CD4-positive, alpha-beta T cell (primary cell): ENCODE data around the gene PQBP1. TPM values are rescaled to one million over a fixed set of nuclear protein-coding genes. Genes with fewer than 3 reads are reported as not detected.

Experiments
- ATAC-seq: fragments of 200-7000 bp; cut with Tn5 transposase; one replicate; pipeline ENCODE4 v1.10.0; 2022; ENCODE audit warnings: mild to moderate bottlenecking; ENCODE audit not compliant: poor library complexity
- CTCF ChIA-PET: fragments of 350-600 bp; sonication (Branson Sonifier 250); formaldehyde crosslinking; loops from one replicate; lab custom pipeline; 2021; ENCODE audit warnings: antibody characterized with exemption, inconsistent platforms; lab: Charles Lee
- POLR2A ChIA-PET: fragments of 350-600 bp; sonication (Branson Sonifier 250); formaldehyde crosslinking; loops from one replicate; lab custom pipeline; 2021; ENCODE audit warnings: antibody characterized with exemption, inconsistent platforms; lab: Charles Lee
- DNase-seq, 14 experiments: peaks; one replicate each; pipeline ENCODE4 v3.0.0-alpha.2; 2013 to 2020; ENCODE audit warnings: mixed read lengths in 2 of 14
- H3K27ac ChIP-seq, 2 donors: one replicate each; pipeline versions ENCODE4 v1.5.1 to v1.7.0; 2013; ENCODE audit warnings: low read length in 2 of 2, low read depth in 1 of 2, mild to moderate bottlenecking in 1 of 2
- H3K27me3 ChIP-seq, 2 experiments: 1 replicate in 1 of 2; 2 replicates in 1 of 2; pipeline versions ENCODE4 v1.6.1 to v1.7.0; 2013; ENCODE audit warnings: low read length in 2 of 2, control low read depth in 1 of 2, mild to moderate bottlenecking in 1 of 2, moderate library complexity in 1 of 2; ENCODE audit not compliant: insufficient read depth in 2 of 2, control insufficient read depth in 1 of 2
- H3K36me3 ChIP-seq: one replicate; pipeline ENCODE4 v1.6.1; 2013; ENCODE audit warnings: low read length, control low read depth; ENCODE audit not compliant: insufficient read depth
- H3K4me1 ChIP-seq: one replicate; pipeline ENCODE4 v1.6.1; 2013; ENCODE audit warnings: low read length, control low read depth; ENCODE audit not compliant: insufficient read depth
- H3K4me3 ChIP-seq: one replicate; pipeline ENCODE4 v1.5.1; 2013; ENCODE audit warnings: mild to moderate bottlenecking, low read length, moderate library complexity
- H3K9me3 ChIP-seq, 2 experiments: 1 replicate in 1 of 2; 2 replicates in 1 of 2; pipeline versions ENCODE4 v1.6.1 to v1.7.0; 2013; ENCODE audit warnings: low read length in 2 of 2, mild to moderate bottlenecking in 2 of 2, control low read depth in 1 of 2, moderate library complexity in 1 of 2; ENCODE audit not compliant: control insufficient read depth in 1 of 2, insufficient read depth in 1 of 2
- H3K27ac Mint-ChIP-seq: one replicate; pipeline ENCODE4 v1.8.0; 2020; ENCODE audit warnings: mixed read lengths
- H3K27me3 Mint-ChIP-seq: one replicate; pipeline ENCODE4 v1.8.0; 2021; ENCODE audit warnings: mixed read lengths
- H3K36me3 Mint-ChIP-seq: one replicate; pipeline ENCODE4 v1.8.0; 2021; ENCODE audit warnings: low read depth, mixed read lengths
- H3K4me1 Mint-ChIP-seq: one replicate; pipeline ENCODE4 v1.8.0; 2021; ENCODE audit warnings: low read depth, mixed read lengths
- H3K4me3 Mint-ChIP-seq: one replicate; pipeline ENCODE4 v1.8.0; 2020; ENCODE audit warnings: mild to moderate bottlenecking, mixed read lengths
- H3K9me3 Mint-ChIP-seq: one replicate; pipeline ENCODE4 v1.8.0; 2020; ENCODE audit warnings: mixed read lengths
- CTCF ChIP-seq: fragments of 200-600 bp; IDR thresholded peaks from one replicate; pipeline ENCODE4 v1.8.0; 2022; ENCODE audit warnings: antibody characterized with exemption, mild to moderate bottlenecking
- intact Hi-C, 2 experiments: fragments of 100-400 bp; cut with DNase I in 1 of 2; cut with micrococcal nuclease in 1 of 2; formaldehyde crosslinking; loops; one replicate each; pipeline versions ENCODE4 v1.15.1 to v1.9.0; 2023 to 2025; cut with DNase I, micrococcal nuclease
- total RNA-seq, 174 experiments: library from RNA in 2 of 174; stranded (reverse) in 2 of 174; gene quantifications; one replicate each; pipeline ENCODE4 v1.2.3 and lab custom pipeline; 2021 to 2026

The PQBP1 gene
- total RNA-seq, 2 experiments from 2014 or later, result 73.0 to 76.6 TPM

- H3K27ac ChIP-seq, result no peak overlapping the region
- ATAC-seq (no peak), DNase-seq (no peak)
- POLR2A ChIA-PET, result interaction anchor here (1.8 to 11.7 kb wide), 2 partner anchors 12 to 16 kb away, joined by 5 to 335 read pairs; partner anchors contain the start of gene SLC35A2
- no peaks in the 10 kb centered on the region for H3K9me3 ChIP-seq
- Mint-ChIP-seq H3K27me3 (no peaks in the 10 kb centered on the region), H3K9me3 (no peaks in the 10 kb centered on the region), H3K27ac (peak overlapping the region; percentile 85), H3K4me3 (peak overlapping the region; percentile 58), H3K36me3 (peaks cover 61% of the 10 kb centered on the region), H3K4me1 (peaks cover 39% of the 10 kb centered on the region)
- H3K27me3 ChIP-seq, result no peaks in the 10 kb centered on the region
- CTCF ChIA-PET, result no interaction called here
- H3K4me3 ChIP-seq, result no peak overlapping the region
- intact Hi-C loops, result no loop called here
- H3K36me3 ChIP-seq, result peaks cover 54% of the 10 kb centered on the region
- H3K4me1 ChIP-seq, result peaks cover 64% of the 10 kb centered on the region
- no peak for TF ChIP-seq CTCF
Measured at GRCh38 chrX:48924270-48924669, 26.5 kb downstream of the PQBP1 start.

- H3K9me3 Mint-ChIP-seq, result no peaks in the 10 kb centered on the region
- Histone ChIP-seq H3K4me1 (peaks cover 42% of the 10 kb centered on the region), H3K4me3 (no peak overlapping the region), H3K36me3 (peaks cover 67% of the 10 kb centered on the region), H3K27me3 (no peaks in the 10 kb centered on the region), H3K27ac (no peak overlapping the region), H3K9me3 (no peaks in the 10 kb centered on the region)
- TF ChIP-seq CTCF, result no peak
- DNase-seq, result no peak
- ATAC-seq, result no peak
- peaks cover 60% of the 10 kb centered on the region for H3K36me3 Mint-ChIP-seq
- H3K4me3 Mint-ChIP-seq, result no peak overlapping the region
- no peaks in the 10 kb centered on the region for H3K27me3 Mint-ChIP-seq
- no peak overlapping the region for H3K27ac Mint-ChIP-seq
- ChIA-PET POLR2A (interaction anchor here (0.9 to 1.3 kb wide), 3 partner anchors 8 to 13 kb away, joined by 3 to 5 read pairs (median 3); no protein-coding TSS in a partner anchor), CTCF (interaction anchor here (2.6 kb wide), 1 partner anchor 10 kb away, joined by 8 read pairs; no protein-coding TSS in a partner anchor)
- H3K4me1 Mint-ChIP-seq, result peaks cover 21% of the 10 kb centered on the region
- intact Hi-C loops, result no loop called here
Measured at GRCh38 chrX:48927123-48927522, 29.4 kb downstream of the PQBP1 start.

GRCh38 chrX:48927736-48928382 is 30.1 kb downstream of the PQBP1 start:
- H3K9me3 Mint-ChIP-seq, result no peaks in the 10 kb centered on the region
- H3K36me3 ChIP-seq, result peaks cover 62% of the 10 kb centered on the region
- ATAC-seq (no peak), DNase-seq (no peak)
- peaks cover 34% of the 10 kb centered on the region for H3K4me1 ChIP-seq
- no peaks in the 10 kb centered on the region for H3K9me3 ChIP-seq
- intact Hi-C loops, result no loop called here
- peaks cover 59% of the 10 kb centered on the region for H3K36me3 Mint-ChIP-seq
- H3K4me1 Mint-ChIP-seq, result peaks cover 20% of the 10 kb centered on the region
- CTCF ChIA-PET, result interaction anchor here (2.6 kb wide), 1 partner anchor 9 kb away, joined by 8 read pairs; no protein-coding TSS in a partner anchor
- no peak overlapping the region for H3K4me3 Mint-ChIP-seq
- H3K27me3 ChIP-seq, result no peaks in the 10 kb centered on the region
- no peak overlapping the region for H3K4me3 ChIP-seq
- no peaks in the 10 kb centered on the region for H3K27me3 Mint-ChIP-seq
- no peak overlapping the region for H3K27ac ChIP-seq
- POLR2A ChIA-PET, result interaction anchor here (0.9 to 1.3 kb wide), 3 partner anchors 8 to 12 kb away, joined by 3 to 5 read pairs (median 3); no protein-coding TSS in a partner anchor
- no peak overlapping the region for H3K27ac Mint-ChIP-seq
- no peak for TF ChIP-seq CTCF
